ENCODE data around the gene POLR2L. TPM values are rescaled to one million over a fixed set of nuclear protein-coding genes. Genes with fewer than 3 reads are reported as not detected.
A peak's percentile ranks its signal among the peaks of the same experiment; 100 is the strongest.

The POLR2L gene
- total RNA-seq, 1 donor from 2014 or later = 127 TPM

DNA sequence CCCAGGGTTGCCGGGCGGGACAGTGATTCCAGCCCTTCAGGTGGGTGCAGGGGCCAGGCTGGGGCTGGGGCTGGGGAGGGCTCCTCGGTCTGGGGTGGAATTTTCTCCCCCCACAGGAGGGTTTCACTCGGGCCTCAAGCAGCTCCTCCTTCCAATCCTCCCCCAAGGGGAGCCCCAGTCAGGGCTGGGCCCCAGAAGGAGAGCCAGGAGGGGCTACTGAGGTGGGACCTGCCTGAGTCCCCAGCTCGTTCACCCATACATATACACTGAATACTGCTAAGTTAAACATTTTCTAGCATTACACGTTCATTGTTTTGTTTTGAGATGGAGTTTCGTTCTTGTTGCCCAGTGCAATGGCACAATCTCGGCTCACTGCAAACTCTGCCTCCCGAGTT lies 16.1 kb downstream of the POLR2L start:
- Histone ChIP-seq H3K9me3 (no peaks in the 10 kb centered on the region), H3K27ac (peak overlapping the region; percentile 86), H3K4me1 (peaks cover 72% of the 10 kb centered on the region), H3K4me3 (peak overlapping the region; percentile 58), H3K36me3 (peaks cover 42% of the 10 kb centered on the region), H3K27me3 (ENCODE audit: low read depth) (no peaks in the 10 kb centered on the region)
- intact Hi-C loops (cut with DNase I) = no loop called here
- TF ChIP-seq, protein P1, sequence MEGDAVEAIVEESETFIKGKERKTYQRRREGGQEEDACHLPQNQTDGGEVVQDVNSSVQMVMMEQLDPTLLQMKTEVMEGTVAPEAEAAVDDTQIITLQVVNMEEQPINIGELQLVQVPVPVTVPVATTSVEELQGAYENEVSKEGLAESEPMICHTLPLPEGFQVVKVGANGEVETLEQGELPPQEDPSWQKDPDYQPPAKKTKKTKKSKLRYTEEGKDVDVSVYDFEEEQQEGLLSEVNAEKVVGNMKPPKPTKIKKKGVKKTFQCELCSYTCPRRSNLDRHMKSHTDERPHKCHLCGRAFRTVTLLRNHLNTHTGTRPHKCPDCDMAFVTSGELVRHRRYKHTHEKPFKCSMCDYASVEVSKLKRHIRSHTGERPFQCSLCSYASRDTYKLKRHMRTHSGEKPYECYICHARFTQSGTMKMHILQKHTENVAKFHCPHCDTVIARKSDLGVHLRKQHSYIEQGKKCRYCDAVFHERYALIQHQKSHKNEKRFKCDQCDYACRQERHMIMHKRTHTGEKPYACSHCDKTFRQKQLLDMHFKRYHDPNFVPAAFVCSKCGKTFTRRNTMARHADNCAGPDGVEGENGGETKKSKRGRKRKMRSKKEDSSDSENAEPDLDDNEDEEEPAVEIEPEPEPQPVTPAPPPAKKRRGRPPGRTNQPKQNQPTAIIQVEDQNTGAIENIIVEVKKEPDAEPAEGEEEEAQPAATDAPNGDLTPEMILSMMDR (IDR thresholded peaks at IDR 0.05) = no peak
- DNase-seq = no peak
- no peak for ATAC-seq

DNA sequence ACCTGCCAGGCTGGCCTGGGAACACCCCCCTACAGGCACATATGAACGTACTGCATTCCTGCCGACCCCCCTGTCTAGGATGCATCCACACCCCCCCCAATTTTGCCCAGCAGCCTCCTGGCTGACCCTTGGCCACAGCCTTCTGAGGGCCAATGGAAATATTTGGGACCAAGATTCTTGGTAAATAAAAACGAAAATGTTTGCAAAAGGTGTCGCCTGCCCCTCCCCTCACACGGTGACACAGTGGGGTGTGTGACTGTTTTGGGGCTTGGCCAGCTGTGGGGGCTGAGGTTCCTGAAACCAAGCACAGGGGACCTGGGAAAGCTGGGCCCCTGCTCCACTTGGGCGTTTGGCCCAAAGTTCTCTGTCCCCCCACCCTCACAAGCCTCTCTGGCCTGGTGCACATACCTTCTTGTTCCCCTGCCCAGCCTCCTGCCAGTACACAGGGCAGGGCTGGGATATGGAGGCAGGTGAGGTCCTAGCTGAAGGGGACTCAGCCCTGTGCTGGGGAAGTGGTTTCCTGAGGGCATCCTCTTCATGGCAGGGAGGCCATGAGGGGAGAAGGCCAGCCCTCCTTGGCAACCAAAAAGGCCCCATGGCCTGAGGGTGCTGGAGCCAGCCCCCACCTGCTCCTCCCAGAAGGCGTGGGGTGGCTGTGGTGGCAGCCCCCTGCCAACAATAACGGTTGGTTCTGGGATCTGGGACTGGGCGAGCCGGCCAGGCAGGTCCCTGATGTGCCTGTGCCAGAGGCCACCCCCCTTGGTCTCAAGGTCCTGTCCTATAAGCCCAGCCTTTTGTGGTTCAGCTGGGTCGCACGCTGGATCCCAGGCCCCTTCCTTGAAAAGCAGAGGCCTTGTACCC lies 16.7 kb downstream of the POLR2L start:
- intact Hi-C loops (cut with DNase I) = no loop called here
- ATAC-seq (no peak), DNase-seq (no peak)
- H3K9me3 ChIP-seq = no peaks in the 10 kb centered on the region
- H3K4me1 ChIP-seq = peaks cover 72% of the 10 kb centered on the region
- no peak overlapping the region for H3K4me3 ChIP-seq
- H3K36me3 ChIP-seq = peaks cover 42% of the 10 kb centered on the region
- no peaks in the 10 kb centered on the region for H3K27me3 ChIP-seq (ENCODE audit: low read depth)
- TF ChIP-seq, protein P1 (IDR thresholded peaks at IDR 0.05) = no peak
- H3K27ac ChIP-seq = peak overlapping the region; percentile 86

DNA sequence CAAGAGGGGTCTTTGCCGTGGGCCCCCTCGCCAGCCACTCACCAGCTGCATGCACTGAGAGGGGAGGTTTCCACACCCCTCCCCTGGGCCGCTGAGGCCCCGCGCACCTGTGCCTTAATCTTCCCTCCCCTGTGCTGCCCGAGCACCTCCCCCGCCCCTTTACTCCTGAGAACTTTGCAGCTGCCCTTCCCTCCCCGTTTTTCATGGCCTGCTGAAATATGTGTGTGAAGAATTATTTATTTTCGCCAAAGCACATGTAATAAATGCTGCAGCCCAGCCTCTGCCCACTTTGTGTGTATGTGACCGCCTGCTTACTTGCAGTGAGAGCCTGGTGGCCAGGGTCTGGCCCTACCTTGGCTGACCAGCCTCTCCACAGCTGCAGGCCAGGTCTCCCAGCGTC lies 17.4 kb downstream of the POLR2L start:
- DNase-seq (no peak), ATAC-seq (no peak)
- TF ChIP-seq, protein P1 (IDR thresholded peaks at IDR 0.05) = no peak
- Histone ChIP-seq H3K27ac (peak overlapping the region; percentile 86), H3K36me3 (peaks cover 42% of the 10 kb centered on the region), H3K4me3 (no peak overlapping the region), H3K4me1 (peaks cover 70% of the 10 kb centered on the region), H3K9me3 (no peaks in the 10 kb centered on the region), H3K27me3 (ENCODE audit: low read depth) (no peaks in the 10 kb centered on the region)
- intact Hi-C loops (cut with DNase I) = no loop called here

DNA sequence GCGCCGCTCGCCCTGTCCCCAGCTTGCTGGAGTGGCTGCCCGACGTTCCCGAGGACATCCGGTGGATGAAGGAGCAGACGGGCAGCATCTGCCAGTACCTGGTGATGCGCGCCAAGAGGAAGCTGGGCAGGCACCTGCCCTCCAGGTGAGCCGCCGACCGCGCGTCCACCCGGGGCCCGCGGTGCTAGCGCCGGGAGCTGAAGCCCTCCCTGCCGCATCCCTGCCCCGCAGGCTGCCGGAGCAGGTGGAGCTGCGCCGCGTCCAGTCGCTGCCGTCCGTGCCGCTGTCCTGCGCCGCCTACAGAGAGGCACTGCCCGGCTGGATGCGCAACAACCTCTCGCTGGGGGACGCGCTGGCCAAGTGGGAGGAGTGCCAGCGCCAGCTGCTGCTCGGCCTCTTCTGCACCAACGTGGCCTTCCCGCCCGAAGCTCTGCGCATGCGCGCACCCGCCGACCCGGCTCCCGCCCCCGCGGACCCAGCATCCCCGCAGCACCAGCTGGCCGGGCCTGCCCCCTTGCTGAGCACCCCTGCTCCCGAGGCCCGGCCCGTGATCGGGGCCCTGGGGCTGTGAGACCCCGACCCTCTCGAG lies 17.9 kb downstream of the POLR2L start:
- Histone ChIP-seq H3K27ac (no peak overlapping the region), H3K27me3 (ENCODE audit: low read depth) (no peaks in the 10 kb centered on the region), H3K4me3 (no peak overlapping the region), H3K4me1 (peaks cover 65% of the 10 kb centered on the region), H3K9me3 (no peaks in the 10 kb centered on the region), H3K36me3 (peaks cover 42% of the 10 kb centered on the region)
- intact Hi-C loops (cut with DNase I) = no loop called here
- DNase-seq (no peak), ATAC-seq (no peak)
- TF ChIP-seq, protein P1 (IDR thresholded peaks at IDR 0.05) = no peak

DNA sequence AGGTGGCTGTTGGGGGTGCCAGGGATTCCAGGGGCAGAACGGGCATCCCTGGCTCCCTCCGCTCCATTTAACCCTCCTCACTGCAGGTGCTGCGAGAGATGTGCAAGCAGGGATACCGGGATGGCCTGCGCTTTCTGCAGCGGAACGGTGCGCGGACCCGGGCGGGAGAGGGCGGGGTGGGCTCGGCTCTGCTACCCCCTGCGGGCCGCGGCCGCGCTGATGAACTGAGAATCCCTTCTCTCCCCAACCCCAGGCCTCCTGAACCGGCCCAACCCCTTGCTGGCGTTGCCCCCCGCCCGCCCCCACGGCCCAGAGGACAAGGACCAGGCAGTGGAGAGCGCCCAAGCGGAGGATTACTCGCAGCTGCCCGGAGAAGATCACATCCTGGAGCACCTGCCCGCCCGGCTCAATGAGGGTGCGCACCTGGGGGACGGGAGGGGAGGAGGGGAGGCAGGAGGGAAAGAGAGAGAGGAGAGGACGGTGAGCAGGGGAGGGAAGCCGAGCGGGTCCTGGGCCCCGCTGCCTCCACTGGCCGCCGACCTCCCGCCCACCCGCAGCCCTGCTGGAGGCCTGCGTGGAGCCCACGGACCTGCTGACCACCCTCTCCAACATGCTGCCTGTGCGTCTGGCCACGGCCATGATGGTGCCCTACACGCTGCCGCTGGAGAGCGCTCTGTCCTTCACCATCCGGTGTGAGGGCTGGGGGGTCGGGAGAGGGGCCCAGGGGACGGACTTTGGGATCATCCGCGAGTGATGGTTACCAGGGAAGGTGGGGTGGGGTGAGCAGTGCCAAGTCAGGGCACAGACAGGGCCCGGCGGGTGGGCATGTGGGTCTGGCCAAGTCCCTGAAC lies 18.7 kb downstream of the POLR2L start:
- DNase-seq (no peak), ATAC-seq (no peak)
- TF ChIP-seq, protein P1 (IDR thresholded peaks at IDR 0.05) = no peak
- intact Hi-C loops (cut with DNase I) = no loop called here
- no peak overlapping the region for H3K27ac ChIP-seq
- H3K36me3 ChIP-seq = peaks cover 42% of the 10 kb centered on the region
- no peak overlapping the region for H3K4me3 ChIP-seq
- H3K27me3 ChIP-seq (ENCODE audit: low read depth) = no peaks in the 10 kb centered on the region
- peaks cover 61% of the 10 kb centered on the region for H3K4me1 ChIP-seq
- no peaks in the 10 kb centered on the region for H3K9me3 ChIP-seq

Data from lower lobe of right lung (tissue), 2 donors.